HCT116 (cell line): ENCODE data around the gene ATP6V1G3. TPM values are rescaled to one million over a fixed set of nuclear protein-coding genes. Genes with fewer than 3 reads are reported as not detected.
"Not testable (repeated sequence)": the region's sequence is repeated elsewhere in the genome, so short reads cannot be mapped to it uniquely, and the experiment has no call there.

Experiments used
- ATAC-seq: fragments of 200-7000 bp; cut with Tn5 transposase; 2 replicates; pipeline ENCODE4 v1.9.1; 2020; ENCODE audit warnings: mild to moderate bottlenecking, moderate library complexity
- BruUV-seq: library from RNA; stranded (reverse); fragments of 400-500 nt; replicated peaks from 2 replicates; lab custom pipeline; 2021; lab: Mats Ljungman, UMichigan
- CTCF ChIA-PET: fragments of 300-600 bp; sonication (Branson Sonifier 250); formaldehyde crosslinking; loops from one replicate; lab custom pipeline; 2021; ENCODE audit warnings: antibody characterized with exemption; lab: Charles Lee
- POLR2A ChIA-PET: fragments of 300-600, 350-600 bp; sonication (Branson Sonifier 250); formaldehyde crosslinking; loops from one replicate; lab custom pipeline; 2021; ENCODE audit warnings: antibody characterized with exemption; lab: Charles Lee
- RAD21 ChIA-PET, 2 experiments: fragments of 300-600 bp; sonication (Branson Sonifier 250); formaldehyde crosslinking; loops; one replicate each; lab custom pipeline; 2023; ENCODE audit warnings: low total read pairs in 2 of 2; ENCODE audit not compliant: uncharacterized antibody in 2 of 2, unreplicated experiment in 2 of 2, low non-redundant PET in 1 of 2; lab: Charles Lee
- DNase-seq: peaks from one replicate; pipeline ENCODE4 v3.0.0-alpha.2; 2010; ENCODE audit warnings: low read depth, low spot score
- H2AFZ ChIP-seq: fragments of 200-600 bp; shearing (Covaris generic), sonication (generic); 2 replicates; pipeline ENCODE4 v1.6.1; 2017; ENCODE audit warnings: low read depth, mixed run types, mixed read lengths, antibody characterized with exemption, low read length; ENCODE audit not compliant: poor library complexity, severe bottlenecking
- H3K27ac ChIP-seq: 2 replicates; pipeline ENCODE4 v1.5.1; 2012; ENCODE audit warnings: low read depth, low read length
- H3K27me3 ChIP-seq: fragments of 200-600 bp; sonication (generic); 2 replicates; pipeline ENCODE4 v1.6.1; 2016; ENCODE audit warnings: mixed run types, low read length, mixed read lengths; ENCODE audit not compliant: insufficient read depth
- H3K36me3 ChIP-seq, 2 experiments: fragments of 200-500 bp in 1 of 2; fragments of 200-600 bp in 1 of 2; sonication (Bioruptor generic) in 1 of 2; sonication (generic) in 1 of 2; 2 replicates each; pipeline versions ENCODE4 v1.5.1 to v1.6.1; 2014 to 2016; ENCODE audit warnings: low read length in 2 of 2, inconsistent platforms in 1 of 2, mixed read lengths in 1 of 2, mixed run types in 1 of 2; ENCODE audit not compliant: insufficient read depth in 2 of 2, control insufficient read depth in 1 of 2
- H3K4me1 ChIP-seq, 2 experiments: fragments of 200-600 bp in 1 of 2; sonication (generic) in 1 of 2; 2 replicates each; pipeline versions ENCODE4 v1.5.1 to v1.6.1; 2012 to 2017; ENCODE audit warnings: low read length in 2 of 2, inconsistent platforms in 1 of 2, mild to moderate bottlenecking in 1 of 2, mixed read lengths in 1 of 2, mixed run types in 1 of 2, moderate library complexity in 1 of 2; ENCODE audit not compliant: insufficient read depth in 2 of 2, control insufficient read depth in 1 of 2
- H3K4me2 ChIP-seq: fragments of 200-600 bp; sonication (generic); 2 replicates; pipeline ENCODE4 v1.6.1; 2017; ENCODE audit warnings: mixed run types, low read length, mixed read lengths
- H3K4me3 ChIP-seq, 2 experiments: fragments of 200-600 bp in 1 of 2; sonication (generic) in 1 of 2; replicated peaks in 1 of 2; 2 replicates each; pipeline ENCODE4 v1.5.1; 2011 to 2016; ENCODE audit warnings: low read length in 2 of 2, control low read depth in 1 of 2, low read depth in 1 of 2, mild to moderate bottlenecking in 1 of 2, mixed read lengths in 1 of 2, mixed run types in 1 of 2
- H3K79me2 ChIP-seq: fragments of 200-600 bp; sonication (generic); 2 replicates; pipeline ENCODE4 v1.6.1; 2017; ENCODE audit warnings: mild to moderate bottlenecking, mixed run types, low read length, moderate library complexity, mixed read lengths; ENCODE audit not compliant: insufficient read depth
- H3K9ac ChIP-seq: fragments of 200-600 bp; sonication (generic); 2 replicates; pipeline ENCODE4 v1.6.1; 2016; ENCODE audit warnings: low read length, mixed read lengths
- H3K9me2 ChIP-seq: fragments of 200-600 bp; sonication (generic), shearing (Covaris generic); 2 replicates; pipeline ENCODE4 v1.6.1; 2017; ENCODE audit warnings: mixed run types, mild to moderate bottlenecking, moderate library complexity; ENCODE audit not compliant: insufficient read depth
- H3K9me3 ChIP-seq, 2 experiments: fragments of 200-500 bp in 1 of 2; fragments of 200-600 bp in 1 of 2; sonication (Bioruptor generic) in 1 of 2; sonication (generic) in 1 of 2; 2 replicates each; pipeline ENCODE4 v1.6.1; 2014 to 2017; ENCODE audit warnings: low read length in 2 of 2, mixed read lengths in 2 of 2, inconsistent platforms in 1 of 2, low read depth in 1 of 2, mild to moderate bottlenecking in 1 of 2, mixed run types in 1 of 2, moderate library complexity in 1 of 2; ENCODE audit not compliant: control insufficient read depth in 1 of 2, insufficient read depth in 1 of 2
- H4K20me1 ChIP-seq: fragments of 200-600 bp; sonication (generic), shearing (Covaris generic); 2 replicates; pipeline ENCODE4 v1.6.1; 2017; ENCODE audit warnings: mixed run types, mild to moderate bottlenecking, moderate library complexity; ENCODE audit not compliant: insufficient read depth
- CBX3 ChIP-seq: IDR thresholded peaks from 2 replicates; pipeline ENCODE4 v1.6.1; 2012; ENCODE audit warnings: low read depth
- ELF1 ChIP-seq: IDR thresholded peaks from 2 replicates; pipeline ENCODE4 v1.6.1; 2012; ENCODE audit warnings: low read depth, borderline replicate concordance
- EZH2 ChIP-seq: fragments of 200-600 bp; sonication (generic); IDR thresholded peaks from 2 replicates; pipeline ENCODE4 v1.6.1; 2017; ENCODE audit warnings: antibody characterized with exemption, mixed run types
- EZH2phosphoT487 ChIP-seq: fragments of 200-600 bp; IDR thresholded peaks from 2 replicates; pipeline ENCODE4 v1.6.1; 2018; ENCODE audit warnings: antibody characterized with exemption, borderline replicate concordance
- POLR2A ChIP-seq: IDR thresholded peaks from 2 replicates; pipeline ENCODE4 v1.7.0; 2011; ENCODE audit warnings: borderline replicate concordance; ENCODE audit not compliant: insufficient read depth, insufficient read length; ENCODE audit errors: extremely low read depth
- POLR2AphosphoS5 ChIP-seq: IDR thresholded peaks from 2 replicates; pipeline ENCODE4 v1.6.1; 2011; ENCODE audit warnings: mild to moderate bottlenecking, low read depth, low read length, moderate library complexity
- RAD21 ChIP-seq: IDR thresholded peaks from 2 replicates; pipeline ENCODE4 v1.6.1; 2012; ENCODE audit warnings: low read depth, mild to moderate bottlenecking
- SIN3A ChIP-seq: IDR thresholded peaks from 2 replicates; pipeline ENCODE4 v1.6.1; 2012; ENCODE audit warnings: low read depth
- SRF ChIP-seq: IDR thresholded peaks from 2 replicates; pipeline ENCODE4 v1.6.1; 2012; ENCODE audit warnings: low read depth
- ZFX ChIP-seq: fragments of 450-650 bp; IDR thresholded peaks from 2 replicates; pipeline ENCODE4 v1.6.1; 2017
- ZNF274 ChIP-seq: fragments of 200-500 bp; sonication (Bioruptor generic); IDR thresholded peaks from 2 replicates; pipeline ENCODE4 v1.6.1; 2014; ENCODE audit warnings: mild to moderate bottlenecking, low read depth, low read length, inconsistent platforms
- intact Hi-C: fragments of 100-400 bp; cut with micrococcal nuclease; formaldehyde crosslinking; loops from 2 replicates; pipeline ENCODE4 v1.10.0; 2022
- total RNA-seq: library from RNA; stranded (reverse); gene quantifications from one replicate; pipeline ENCODE4 v1.2.1, GENCODE V29; 2021; ENCODE audit not compliant: unreplicated experiment
- TF ChIP-seq, protein P1 (sequence below): IDR thresholded peaks from 2 replicates; pipeline ENCODE4 v1.6.1; 2012

ATP6V1G3 gene
- total RNA-seq, 1 experiment from 2014 or later: not detected

DNA sequence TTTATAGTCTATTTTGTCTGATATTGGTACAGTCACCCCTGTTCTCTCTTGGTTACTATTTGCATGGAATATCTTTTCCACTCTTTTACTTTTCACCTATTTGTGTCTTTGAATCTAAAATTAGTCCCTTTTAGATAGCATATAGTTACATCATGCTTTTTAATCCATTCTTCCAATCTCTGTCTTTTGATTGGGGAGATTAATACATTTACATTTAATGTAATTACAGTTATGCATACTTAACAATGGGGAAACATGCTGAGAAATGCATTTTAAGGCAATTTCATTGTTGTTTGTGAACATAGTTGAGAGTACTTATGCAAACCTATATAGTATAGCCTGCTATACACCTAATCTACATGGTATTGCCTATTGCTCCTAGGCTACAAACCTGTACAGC lies 48.4 kb upstream of the ATP6V1G3 start:
- TF ChIP-seq ZFX: no peak
- POLR2A ChIA-PET: no interaction called here

DNA sequence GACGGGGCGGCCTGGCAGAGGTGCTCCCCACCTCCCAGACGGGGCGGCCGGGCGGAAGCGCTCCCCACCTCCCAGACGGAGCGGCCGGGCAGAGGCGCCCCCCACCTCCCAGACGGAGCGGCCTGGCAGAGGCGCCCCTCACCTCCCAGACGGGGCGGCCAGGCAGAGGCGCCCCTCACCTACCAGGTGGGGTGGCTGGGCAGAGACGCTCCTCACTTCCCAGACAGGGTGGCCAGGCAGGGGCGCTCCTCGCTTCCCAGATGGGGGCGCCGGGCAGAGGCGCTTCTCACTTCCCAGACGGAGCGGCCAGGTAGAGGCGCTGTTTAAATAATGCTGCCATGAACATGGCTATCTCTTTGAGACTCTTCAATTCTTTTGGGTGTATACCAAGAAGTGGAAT lies 43.7 kb upstream of the ATP6V1G3 start:
- Histone ChIP-seq H3K4me3 (no peak overlapping the region), H3K36me3 (no peaks in the 10 kb centered on the region), H3K27me3 (no peaks in the 10 kb centered on the region), H3K27ac (no peak overlapping the region), H3K9ac (no peak overlapping the region), H3K4me2 (no peak overlapping the region), H3K79me2 (no peaks in the 10 kb centered on the region), H3K9me2 (no peaks in the 10 kb centered on the region), H3K9me3 (peaks cover 0 to 8% of the 10 kb centered on the region in 2 experiments; a peak in 1 of 4 replicates), H3K4me1 (no peaks in the 10 kb centered on the region), H4K20me1 (no peaks in the 10 kb centered on the region), H2AFZ (no peak overlapping the region)
- no peak for DNase-seq
- ChIA-PET RAD21 (no interaction called here), POLR2A (no interaction called here), CTCF (no interaction called here)
- intact Hi-C loops: no loop called here
- no TSS peak for BruUV-seq
- ATAC-seq: no peak
- TF ChIP-seq EZH2 (no peak), CBX3 (no peak), SRF (no peak), EZH2phosphoT487 (no peak), ZNF274 (no peak), POLR2A (no peak), SIN3A (no peak), ZFX (no peak), POLR2AphosphoS5 (no peak), RAD21 (no peak), ELF1 (no peak)
- TF ChIP-seq, protein P1, sequence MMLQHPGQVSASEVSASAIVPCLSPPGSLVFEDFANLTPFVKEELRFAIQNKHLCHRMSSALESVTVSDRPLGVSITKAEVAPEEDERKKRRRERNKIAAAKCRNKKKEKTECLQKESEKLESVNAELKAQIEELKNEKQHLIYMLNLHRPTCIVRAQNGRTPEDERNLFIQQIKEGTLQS: no peak

More for the DNA sequence above, 48.4 kb upstream of the ATP6V1G3 start:
- Histone ChIP-seq H3K79me2 (no peaks in the 10 kb centered on the region), H3K4me3 (no peak overlapping the region), H2AFZ (no peak overlapping the region), H3K9ac (no peak overlapping the region), H3K36me3 (no peaks in the 10 kb centered on the region), H4K20me1 (no peaks in the 10 kb centered on the region), H3K9me3 (peaks cover 0 to 10% of the 10 kb centered on the region in 2 experiments; a peak in 1 of 4 replicates), H3K27me3 (no peaks in the 10 kb centered on the region), H3K27ac (no peak overlapping the region), H3K4me2 (no peak overlapping the region), H3K9me2 (no peaks in the 10 kb centered on the region), H3K4me1 (no peaks in the 10 kb centered on the region)
- CTCF ChIA-PET: no interaction called here
- BruUV-seq: no TSS peak
- intact Hi-C loops: no loop called here
- ATAC-seq: no peak
- RAD21 ChIA-PET: no interaction called here
- DNase-seq: no peak

DNA sequence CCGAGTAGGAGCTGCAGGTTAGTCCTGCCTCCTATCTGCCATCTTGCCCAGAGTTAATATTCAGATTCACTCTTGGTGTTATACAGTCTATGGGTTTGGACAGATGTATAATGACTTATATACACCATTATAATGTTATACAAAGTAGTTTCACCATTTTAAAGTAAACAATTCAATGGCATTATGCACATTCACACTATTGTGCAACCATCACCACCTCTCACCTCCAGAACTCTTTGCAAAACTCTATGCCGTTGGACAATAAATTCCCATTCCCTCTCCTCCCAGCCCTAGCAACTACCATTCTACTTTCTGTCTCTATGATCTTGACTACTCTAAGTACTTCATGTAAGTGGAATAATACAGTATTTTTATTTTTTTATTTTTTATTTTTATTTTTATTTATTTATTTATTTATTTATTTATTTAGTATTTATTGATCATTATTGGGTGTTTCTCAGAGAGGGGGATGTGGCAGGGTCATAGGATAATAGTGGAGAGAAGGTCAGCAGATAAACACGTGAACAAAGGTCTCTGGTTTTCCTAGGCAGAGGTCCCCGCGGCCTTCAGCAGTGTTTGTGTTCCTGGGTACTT lies 42.8 kb upstream of the ATP6V1G3 start:
- POLR2A ChIA-PET, H3K9ac ChIP-seq, ATAC-seq, H3K4me2 ChIP-seq, H3K4me1 ChIP-seq, CTCF ChIA-PET, H3K9me3 ChIP-seq, H3K36me3 ChIP-seq, BruUV-seq, H3K27me3 ChIP-seq, H3K9me2 ChIP-seq, H3K27ac ChIP-seq, H2AFZ ChIP-seq, H4K20me1 ChIP-seq, H3K79me2 ChIP-seq, intact Hi-C loops, RAD21 ChIA-PET, H3K4me3 ChIP-seq, DNase-seq: not testable (repeated sequence)
